Breast epithelium (tissue), 4 donors: ENCODE results near the gene SMYD1. TPM values are rescaled to one million over a fixed set of nuclear protein-coding genes. Genes with fewer than 3 reads are reported as not detected.
A peak's percentile ranks its signal among the peaks of the same experiment; 100 is the strongest.

Experiments used
- DNase-seq, 2 donors: peaks; one replicate each; pipeline ENCODE4 v3.0.0-alpha.2; 2019; ENCODE audit warnings: low spot score in 2 of 2
- H3K27ac ChIP-seq, 2 donors: fragments of 200-600 bp; sonication (generic) in 1 of 2; one replicate each; pipeline ENCODE4 v1.5.1; 2016 to 2019; ENCODE audit warnings: mild to moderate bottlenecking in 1 of 2
- H3K27me3 ChIP-seq, 2 donors: fragments of 200-600 bp; sonication (generic) in 1 of 2; one replicate each; pipeline versions ENCODE4 v1.5.1 to v1.6.0; 2017 to 2019; ENCODE audit warnings: control low read depth in 1 of 2, mild to moderate bottlenecking in 1 of 2
- H3K36me3 ChIP-seq: fragments of 200-600 bp; one replicate; pipeline ENCODE4 v1.5.1; 2019
- H3K4me1 ChIP-seq, 2 donors: fragments of 200-600 bp; sonication (generic); one replicate each; pipeline ENCODE4 v1.5.1; 2016 to 2019; ENCODE audit warnings: control low read depth in 1 of 2
- H3K4me3 ChIP-seq, 3 donors: fragments of 200-600 bp; sonication (generic); 1 replicate in 2 of 3; 2 replicates in 1 of 3; pipeline ENCODE4 v1.5.1; 2016 to 2019; ENCODE audit warnings: mild to moderate bottlenecking in 3 of 3, moderate library complexity in 2 of 3
- H3K9me3 ChIP-seq, 2 donors: fragments of 200-600 bp; sonication (generic) in 1 of 2; one replicate each; pipeline ENCODE4 v1.5.1; 2016 to 2019; ENCODE audit warnings: control low read depth in 1 of 2
- CTCF ChIP-seq, 3 donors: fragments of 450-650 bp; IDR thresholded peaks; one replicate each; pipeline ENCODE4 v1.5.1; 2016 to 2017; ENCODE audit warnings: antibody characterized with exemption in 3 of 3, mild to moderate bottlenecking in 3 of 3, moderate library complexity in 3 of 3
- POLR2A ChIP-seq: fragments of 450-650 bp; IDR thresholded peaks from one replicate; pipeline ENCODE4 v1.6.1; 2016; ENCODE audit warnings: antibody characterized with exemption, mild to moderate bottlenecking, moderate library complexity
- POLR2AphosphoS5 ChIP-seq, 3 donors: sonication (generic); formaldehyde crosslinking; IDR thresholded peaks; one replicate each; pipeline ENCODE4 v1.6.1; 2017; ENCODE audit warnings: antibody characterized with exemption in 3 of 3
- intact Hi-C: fragments of 100-400 bp; cut with DNase I; formaldehyde crosslinking; loops from one replicate; pipeline ENCODE4 v1.15.1; 2023; ENCODE audit warnings: low total_unique reads
- total RNA-seq, 3 donors: library from RNA; depleted of rRNA; stranded (reverse); fragments of >200 nt; gene quantifications; one replicate each; pipeline ENCODE4 v1.1.0, GENCODE V29; 2016

Gene SMYD1
- total RNA-seq, 3 donors from 2014 or later = 0.29 to 3.3 TPM; not detected in 1

GRCh38 chr2:88051792-88052191 is 15.8 kb upstream of the SMYD1 start:
- Histone ChIP-seq H3K27ac (peak overlapping the region in 1 of 2 donors; percentile 22), H3K4me3 (no peak overlapping the region), H3K4me1 (peaks cover 0 to 4% of the 10 kb centered on the region in 2 donors), H3K36me3 (no peaks in the 10 kb centered on the region), H3K27me3 (no peaks in the 10 kb centered on the region), H3K9me3 (no peaks in the 10 kb centered on the region)
- intact Hi-C loops = no loop called here
- no peak for TF ChIP-seq POLR2A
- no peak for TF ChIP-seq CTCF (IDR thresholded peaks at IDR 0.05)
- no peak for TF ChIP-seq POLR2AphosphoS5 (IDR thresholded peaks at IDR 0.05)
- DNase-seq = no peak

DNA sequence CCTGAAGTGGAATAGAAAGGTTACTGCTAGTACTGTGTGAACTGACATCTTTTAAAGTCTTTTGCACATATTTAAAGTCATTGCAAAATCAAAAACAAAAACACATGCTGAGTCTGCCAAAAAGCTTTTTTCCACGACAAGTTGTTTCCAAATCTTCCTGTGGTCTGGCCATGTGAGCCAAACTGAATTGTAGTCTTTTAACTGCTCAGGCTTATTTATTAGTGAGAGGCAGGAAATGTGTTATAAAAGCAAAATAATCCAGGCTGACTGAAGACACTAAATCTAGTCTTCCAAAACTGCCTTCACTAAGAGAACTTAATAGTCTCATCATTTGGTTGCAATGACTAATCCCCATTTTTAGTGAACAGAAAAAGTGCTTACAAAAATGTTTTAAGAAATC is 14.3 kb upstream of the SMYD1 start:
- intact Hi-C loops = no loop called here
- DNase-seq = no peak
- H3K27ac ChIP-seq = peak overlapping the region; percentile 94 to 99
- peak overlapping the region in 1 of 3 donors; percentile 74 for H3K4me3 ChIP-seq
- H3K27me3 ChIP-seq = no peaks in the 10 kb centered on the region
- H3K9me3 ChIP-seq = no peaks in the 10 kb centered on the region
- H3K4me1 ChIP-seq = peaks cover 0 to 4% of the 10 kb centered on the region in 2 donors
- peak in 2 of 3 donors; percentile 13 to 26 for TF ChIP-seq POLR2AphosphoS5 (IDR thresholded peaks at IDR 0.05)
- TF ChIP-seq CTCF (IDR thresholded peaks at IDR 0.05) = no peak
- H3K36me3 ChIP-seq = no peaks in the 10 kb centered on the region

DNA sequence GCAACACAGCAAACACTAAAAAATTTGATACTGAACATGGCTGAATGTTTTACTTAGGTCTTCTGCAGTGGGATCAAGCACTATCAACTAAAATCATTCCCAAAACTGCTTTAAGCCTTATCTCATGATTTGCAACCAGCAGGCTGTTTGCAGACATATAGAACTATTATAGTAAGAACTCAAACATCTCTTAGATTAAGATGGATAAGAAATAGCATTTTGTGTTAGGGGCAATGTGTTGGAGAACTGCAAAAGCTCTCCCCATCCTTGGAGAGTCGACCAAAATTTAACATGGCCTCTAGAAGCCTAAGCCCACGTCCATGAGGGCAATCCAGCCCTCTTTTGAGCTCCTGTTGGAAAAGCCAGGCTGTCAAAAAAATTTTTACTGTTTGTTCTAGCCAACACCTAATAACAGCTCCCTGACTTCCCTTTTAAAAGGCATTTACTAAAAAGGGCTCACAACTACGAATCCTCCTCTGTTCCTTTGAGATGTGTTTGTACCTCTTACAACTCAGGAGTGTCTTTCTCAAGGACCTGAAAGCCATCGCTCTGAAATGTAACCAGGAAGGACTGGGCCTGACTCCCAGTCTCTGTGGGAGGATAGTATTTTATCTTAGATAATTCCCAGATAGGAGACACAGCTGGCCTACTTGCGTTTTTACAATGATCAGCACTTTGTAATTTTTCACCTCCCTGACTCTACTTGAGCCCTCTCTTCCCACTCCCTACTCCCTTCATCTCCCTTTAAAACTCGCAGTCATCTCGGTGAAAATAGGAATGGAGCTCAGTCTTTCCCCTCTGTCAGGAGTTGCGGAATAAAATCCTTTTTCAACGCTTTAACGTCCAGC is 13.5 kb upstream of the SMYD1 start:
- H3K9me3 ChIP-seq = no peaks in the 10 kb centered on the region
- no peak for DNase-seq
- H3K4me1 ChIP-seq = peaks cover 0 to 4% of the 10 kb centered on the region in 2 donors
- peak overlapping the region; percentile 94 to 99 for H3K27ac ChIP-seq
- no peaks in the 10 kb centered on the region for H3K27me3 ChIP-seq
- intact Hi-C loops = no loop called here
- peak overlapping the region; percentile 74 to 96 (median 91) for H3K4me3 ChIP-seq
- H3K36me3 ChIP-seq = no peaks in the 10 kb centered on the region
- no peak for TF ChIP-seq CTCF (IDR thresholded peaks at IDR 0.05)
- no peak for TF ChIP-seq POLR2AphosphoS5 (IDR thresholded peaks at IDR 0.05)
- no peak for TF ChIP-seq POLR2A

DNA sequence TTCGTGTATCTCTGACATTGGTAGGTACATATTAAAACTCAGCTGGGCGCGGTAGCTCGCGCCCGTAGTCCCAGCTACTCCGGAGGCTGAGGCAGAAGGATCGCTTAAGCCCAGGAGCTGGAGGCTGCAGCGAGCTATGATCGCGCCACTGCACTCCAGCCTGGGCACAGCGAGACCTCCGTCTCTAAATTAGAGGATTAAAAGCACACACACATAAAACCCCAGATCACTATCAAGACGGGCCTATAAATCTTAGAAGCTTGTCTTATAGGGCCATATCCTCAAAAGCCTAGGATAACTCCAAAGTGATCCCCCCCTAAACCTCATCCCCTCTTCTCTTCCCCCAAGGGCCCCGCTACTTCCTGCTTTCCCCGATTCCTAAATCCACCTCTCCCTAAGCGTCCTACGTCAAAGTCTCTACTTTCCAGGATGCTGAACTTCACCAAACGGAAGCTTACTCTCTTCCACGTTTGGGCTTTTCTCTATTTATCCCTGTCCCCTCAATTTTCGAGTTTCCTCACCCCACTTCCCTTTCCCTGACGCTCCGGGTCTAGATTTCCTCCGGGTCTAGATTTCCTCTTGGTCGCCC is 12.7 kb upstream of the SMYD1 start:
- peak overlapping the region; percentile 94 to 99 for H3K27ac ChIP-seq
- peak overlapping the region; percentile 74 to 96 (median 91) for H3K4me3 ChIP-seq
- intact Hi-C loops = no loop called here
- H3K4me1 ChIP-seq = peaks cover 0 to 4% of the 10 kb centered on the region in 2 donors
- no peaks in the 10 kb centered on the region for H3K27me3 ChIP-seq
- no peaks in the 10 kb centered on the region for H3K36me3 ChIP-seq
- H3K9me3 ChIP-seq = no peaks in the 10 kb centered on the region
- no peak for TF ChIP-seq POLR2AphosphoS5 (IDR thresholded peaks at IDR 0.05)
- TF ChIP-seq POLR2A = no peak
- TF ChIP-seq CTCF (IDR thresholded peaks at IDR 0.05) = no peak
- no peak for DNase-seq
